G401.6 (cell line): ENCODE measurements around the gene AJAP1.

ENCODE experiments used
- FAIRE-seq: peaks from 2 replicates; lab custom pipeline; 2012; peaks lifted over from hg19 to GRCh38; lab: Jason Lieb, UNC

AJAP1 gene

DNA sequence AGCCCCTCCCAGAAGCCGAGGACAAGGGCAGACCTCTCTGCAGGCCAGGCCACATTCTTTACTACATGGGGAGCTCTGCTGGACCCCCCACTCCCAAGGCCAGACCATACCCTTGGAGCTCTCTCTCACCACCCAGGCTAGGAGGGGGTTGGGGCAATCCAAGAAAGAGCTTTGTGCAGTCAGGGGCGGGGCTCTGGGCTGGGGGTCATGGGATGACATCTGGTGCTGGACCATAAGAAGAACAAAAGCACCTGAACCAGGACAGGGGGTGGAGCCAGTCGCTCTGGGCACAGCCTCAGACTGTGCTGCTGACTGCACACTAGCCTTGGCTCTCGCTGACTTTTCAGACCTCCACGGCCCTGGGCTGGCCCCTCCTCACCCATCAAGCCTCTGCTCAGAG lies 23.1 kb upstream of the AJAP1 start:
- FAIRE-seq = no peak

DNA sequence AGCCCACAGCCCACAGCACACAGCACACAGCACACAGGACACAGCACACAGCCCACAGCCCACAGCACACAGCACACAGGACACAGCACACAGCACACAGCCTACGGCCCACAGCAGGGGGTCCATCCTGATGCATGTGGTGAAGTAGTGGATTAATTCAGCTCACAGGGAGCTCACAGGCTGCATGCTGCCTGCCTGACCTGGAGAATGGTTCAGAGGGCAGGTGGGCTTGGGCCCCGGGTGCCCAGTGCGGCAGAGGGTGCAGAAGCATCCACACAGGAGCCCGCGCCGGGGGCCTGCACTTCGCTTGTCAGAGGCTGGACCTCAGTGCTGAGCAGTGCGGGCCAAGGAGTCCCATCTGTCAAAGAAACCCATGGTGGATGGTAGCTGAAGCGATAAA lies 21.1 kb upstream of the AJAP1 start:
- no peak for FAIRE-seq

DNA sequence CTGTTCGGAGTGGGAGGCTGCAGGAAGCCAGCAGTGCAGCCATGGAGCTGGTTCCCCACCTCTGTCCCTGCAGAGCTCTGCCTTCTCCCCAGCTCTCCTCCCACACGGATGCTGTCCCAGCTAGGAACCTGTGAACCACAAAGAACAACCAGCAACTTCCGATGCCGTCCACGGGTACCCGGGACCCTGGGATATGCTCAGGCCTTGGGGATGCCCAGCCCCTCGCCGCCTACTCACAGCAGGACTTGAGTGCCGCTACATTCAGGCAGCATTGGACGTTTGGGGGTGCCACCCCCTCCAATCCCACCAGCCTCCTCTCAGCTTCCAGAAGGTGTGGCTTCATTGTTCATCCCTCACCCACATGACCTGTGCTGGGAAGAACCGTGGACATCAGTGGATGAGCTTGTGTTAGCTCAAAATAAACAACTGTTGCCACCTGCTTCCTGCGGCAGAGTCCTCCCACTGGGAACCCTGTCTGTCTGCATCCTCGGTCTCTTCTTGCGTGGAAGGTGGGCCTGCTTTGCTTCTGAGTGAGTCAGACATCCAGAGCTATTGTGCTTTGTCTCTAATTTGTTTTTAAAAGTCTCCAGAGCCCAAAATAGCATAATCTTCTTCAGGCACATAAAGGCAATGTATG lies 20.1 kb upstream of the AJAP1 start:
- FAIRE-seq = no peak

DNA sequence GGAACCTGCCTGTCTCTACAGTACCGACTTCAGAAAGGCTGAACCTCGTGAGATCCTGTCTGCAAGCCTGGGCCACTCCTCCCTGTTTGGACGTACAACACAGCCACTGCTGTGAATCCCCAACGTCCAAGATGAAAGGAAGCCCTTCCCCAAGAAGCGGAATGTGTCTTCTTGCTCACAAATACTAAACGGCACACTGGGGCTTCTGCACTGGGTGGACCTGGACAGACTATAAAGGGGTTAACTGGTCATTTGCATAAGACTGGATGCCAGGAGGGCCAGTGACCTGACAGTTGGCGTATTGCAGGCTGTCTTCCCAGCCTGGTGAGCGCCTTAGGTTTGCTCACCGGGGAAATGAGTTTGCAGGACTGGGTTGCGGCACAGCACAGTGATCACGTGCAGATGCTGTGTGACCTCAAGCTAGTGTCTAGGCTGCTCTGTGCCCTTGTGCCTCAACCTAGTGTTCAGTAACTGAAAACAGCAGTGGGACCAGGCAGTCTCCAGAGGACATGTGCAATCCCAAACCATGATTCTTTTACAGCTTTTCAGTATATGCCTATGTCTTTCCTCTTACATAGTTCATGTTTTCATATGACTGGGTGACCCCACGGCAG lies 19.5 kb upstream of the AJAP1 start:
- no peak for FAIRE-seq

DNA sequence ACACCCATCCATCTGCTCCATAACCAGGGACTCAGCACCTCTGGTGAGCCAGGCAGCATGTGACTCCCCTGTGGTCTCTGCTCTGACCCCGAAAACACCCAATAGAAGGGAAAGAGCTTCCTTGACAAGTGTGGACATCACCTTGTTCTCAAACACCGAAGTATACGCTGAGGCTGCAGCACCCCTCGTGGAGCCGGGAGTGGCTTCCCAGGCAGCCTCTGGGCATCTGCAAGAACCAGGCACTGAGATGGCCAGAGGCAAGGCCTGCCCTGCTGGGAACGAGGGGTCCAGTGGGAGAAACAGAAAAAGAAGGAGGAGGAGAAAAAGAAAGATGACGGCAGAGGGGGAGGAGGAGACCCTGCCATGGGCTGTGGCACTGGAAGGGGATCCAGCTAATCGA lies 18.2 kb upstream of the AJAP1 start:
- FAIRE-seq = no peak

DNA sequence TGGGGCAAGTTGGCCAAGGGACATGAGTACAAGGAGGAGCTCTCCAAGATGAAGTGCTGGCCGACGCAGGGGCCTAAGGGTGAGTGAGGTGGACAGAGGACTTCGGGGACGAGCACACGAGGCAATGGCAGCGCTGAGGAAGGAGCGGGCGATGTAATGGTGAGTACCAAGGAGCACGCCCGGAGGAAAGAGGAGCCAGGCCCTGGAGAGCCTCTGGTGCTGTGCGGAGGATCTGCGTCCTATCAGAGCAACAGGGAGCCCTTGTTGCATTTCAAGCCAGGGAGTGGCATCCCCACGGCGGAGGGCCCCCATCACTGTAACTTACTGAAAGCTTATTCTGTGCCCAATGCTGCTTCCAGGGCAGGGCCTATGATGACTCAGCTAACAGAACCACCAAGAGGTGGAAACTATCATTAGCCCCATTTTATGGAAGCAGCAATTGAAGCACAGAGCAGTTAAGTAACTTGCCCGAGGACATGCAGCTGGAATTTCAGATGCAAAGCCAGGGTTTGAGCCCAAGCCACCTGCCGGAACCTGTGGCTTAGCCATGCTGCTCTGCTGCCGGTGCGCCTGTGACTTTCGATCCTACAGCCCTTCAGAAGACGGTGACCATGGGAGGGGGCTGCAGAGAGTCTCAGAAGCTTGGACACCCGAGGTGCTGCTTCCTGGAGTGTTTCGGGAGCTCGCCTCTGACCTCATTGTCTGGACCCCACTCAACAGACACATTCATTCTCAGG lies 17.6 kb upstream of the AJAP1 start:
- no peak for FAIRE-seq

DNA sequence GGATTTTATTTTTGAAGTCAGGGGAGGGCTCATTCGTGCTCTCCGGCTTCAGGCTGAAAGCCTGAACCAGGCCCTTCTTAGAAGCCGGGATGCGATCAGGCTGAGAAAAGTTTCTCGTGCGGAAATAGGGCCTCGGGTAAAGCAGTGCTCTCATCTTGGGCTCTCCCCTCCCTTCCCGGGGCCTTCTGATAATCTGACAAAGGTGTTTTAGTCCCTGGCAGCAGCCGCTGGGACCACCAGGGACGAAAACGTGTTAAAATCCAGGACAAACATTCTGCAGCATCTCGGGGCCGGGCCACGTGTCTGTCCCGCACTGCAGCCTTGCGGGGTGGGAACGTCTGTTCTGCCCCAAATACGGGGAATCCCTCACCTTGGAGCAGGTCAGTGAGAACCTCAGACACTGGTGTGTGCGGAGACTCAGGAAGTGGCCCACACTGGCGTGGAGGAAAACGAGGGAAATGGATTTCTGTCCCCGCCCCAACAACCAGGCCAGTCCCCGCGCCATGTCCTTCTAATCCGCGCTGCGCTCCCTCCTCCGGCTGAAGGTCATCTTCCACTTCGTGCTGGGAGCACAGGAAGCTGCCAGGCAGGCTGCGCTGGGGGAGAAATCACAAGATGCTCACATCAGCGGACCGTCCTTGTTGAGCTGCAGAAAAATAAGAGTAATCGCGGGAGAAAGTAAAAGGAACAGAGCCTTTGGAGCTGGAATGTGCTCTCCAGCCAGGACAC lies 16.6 kb upstream of the AJAP1 start:
- no peak for FAIRE-seq

DNA sequence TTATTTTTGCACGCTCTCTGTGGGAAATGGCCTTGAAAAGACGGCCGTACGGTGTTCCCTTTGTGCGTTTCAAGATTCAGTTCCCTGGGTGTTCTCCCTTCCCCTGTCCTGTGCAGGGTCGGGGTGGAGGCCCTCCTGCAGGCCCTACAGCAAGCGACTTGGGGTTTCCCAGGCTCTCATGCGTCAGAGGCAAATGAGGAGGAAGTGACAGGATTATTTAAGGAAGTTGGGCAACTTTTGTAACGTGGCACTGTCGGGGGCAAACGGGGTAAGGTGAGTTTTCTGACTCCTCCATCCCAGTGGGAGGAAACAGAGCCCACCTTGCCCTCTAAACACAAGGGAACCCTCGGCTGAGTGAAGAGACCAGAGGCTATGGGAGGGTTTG lies 16.1 kb upstream of the AJAP1 start:
- FAIRE-seq = no peak

DNA sequence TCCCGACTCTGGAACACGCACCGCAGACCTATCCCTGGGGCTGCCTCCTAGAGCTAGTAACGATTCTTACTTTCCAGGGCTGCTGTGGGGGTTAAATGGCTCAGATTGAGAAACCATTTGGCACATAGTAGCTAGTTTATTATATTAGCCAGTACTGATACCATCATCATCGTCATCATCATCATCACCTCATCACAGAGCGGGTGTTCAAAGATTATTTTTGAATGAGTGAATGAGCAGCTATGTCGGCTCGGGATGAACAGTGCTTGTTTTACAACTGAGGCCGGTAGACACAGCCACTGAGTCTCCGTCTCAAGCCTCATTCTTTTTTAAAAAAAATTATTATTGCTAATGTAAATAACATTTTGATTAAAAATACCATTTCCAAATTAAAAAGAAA lies 13.5 kb upstream of the AJAP1 start:
- FAIRE-seq = no peak

DNA sequence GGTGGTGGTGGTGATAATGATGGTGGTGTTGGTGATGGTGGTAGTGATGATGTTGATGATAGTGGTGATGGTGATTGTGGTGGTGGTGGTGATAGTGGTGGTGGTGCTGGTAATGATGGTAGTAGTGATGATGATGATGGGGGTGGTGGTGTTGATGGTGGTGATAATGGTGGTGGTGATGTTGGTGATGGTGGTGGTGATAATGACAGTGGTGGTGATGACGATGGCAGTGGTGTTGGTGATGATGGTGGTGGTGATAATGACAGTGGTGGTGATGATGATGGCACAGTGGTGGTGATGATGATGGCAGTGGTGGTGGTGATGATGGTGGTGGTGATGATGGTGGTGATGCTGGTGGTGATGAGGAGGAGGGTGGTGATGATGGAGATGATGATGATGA lies 7.0 kb upstream of the AJAP1 start:
- no peak for FAIRE-seq

DNA sequence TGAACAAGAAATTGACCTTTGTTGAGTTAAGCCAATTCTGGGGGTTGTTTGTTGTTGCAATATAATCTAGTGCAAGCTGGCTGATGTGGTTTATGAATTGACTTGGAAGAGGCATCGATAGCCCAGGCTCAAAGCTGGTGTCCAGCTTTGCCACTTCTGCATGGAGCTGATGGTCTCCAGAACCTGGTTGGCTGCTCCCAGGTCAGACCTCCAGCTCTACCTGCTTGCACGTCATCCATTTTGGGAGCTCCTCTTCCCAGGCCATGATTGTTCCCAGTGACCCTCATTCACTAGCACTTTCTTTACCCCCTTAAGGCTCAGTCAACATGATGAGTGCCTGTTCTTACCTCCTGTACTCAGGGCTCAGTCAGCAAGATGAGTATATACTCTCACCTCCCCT lies 5.8 kb upstream of the AJAP1 start:
- no peak for FAIRE-seq

DNA sequence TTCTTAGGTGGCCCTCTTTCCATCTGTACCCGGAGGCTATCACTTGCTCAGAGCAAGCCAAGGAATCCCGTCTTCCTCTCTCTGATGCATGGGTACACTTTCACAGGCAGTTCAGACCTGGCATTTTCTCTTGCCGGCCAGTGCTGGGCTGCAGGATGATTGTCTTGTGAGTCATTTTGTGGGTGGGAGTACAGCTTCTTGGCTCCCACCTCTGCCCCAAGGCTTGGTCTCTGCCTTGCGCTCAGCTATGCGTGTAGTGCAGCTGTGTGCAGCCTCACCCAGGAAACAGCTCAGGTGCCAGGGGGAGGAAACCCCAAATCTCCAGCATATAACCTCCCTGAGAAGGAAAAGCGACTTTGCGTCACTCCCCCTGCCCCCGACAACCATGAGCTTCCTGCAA lies 3.9 kb upstream of the AJAP1 start:
- FAIRE-seq = no peak

DNA sequence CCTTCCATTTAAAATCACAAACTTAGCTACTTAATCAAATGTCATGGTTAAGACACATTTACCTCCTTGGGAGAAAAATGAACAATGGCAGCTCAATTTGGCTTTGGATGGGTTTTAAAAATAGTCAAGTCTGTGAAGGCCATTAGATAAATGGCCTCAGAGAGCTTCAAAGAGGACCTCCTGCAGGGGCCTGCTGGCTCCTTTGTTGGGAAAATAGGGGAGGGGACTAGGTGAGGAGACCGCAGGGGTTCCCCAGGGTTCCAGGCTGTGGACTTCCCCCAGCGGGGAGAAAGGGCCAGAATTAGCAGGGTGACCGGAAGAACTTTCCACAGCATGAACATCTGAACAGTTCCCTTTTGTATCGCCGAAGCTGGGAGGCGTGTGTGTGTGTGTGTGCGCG lies 3.4 kb upstream of the AJAP1 start:
- FAIRE-seq = no peak

DNA sequence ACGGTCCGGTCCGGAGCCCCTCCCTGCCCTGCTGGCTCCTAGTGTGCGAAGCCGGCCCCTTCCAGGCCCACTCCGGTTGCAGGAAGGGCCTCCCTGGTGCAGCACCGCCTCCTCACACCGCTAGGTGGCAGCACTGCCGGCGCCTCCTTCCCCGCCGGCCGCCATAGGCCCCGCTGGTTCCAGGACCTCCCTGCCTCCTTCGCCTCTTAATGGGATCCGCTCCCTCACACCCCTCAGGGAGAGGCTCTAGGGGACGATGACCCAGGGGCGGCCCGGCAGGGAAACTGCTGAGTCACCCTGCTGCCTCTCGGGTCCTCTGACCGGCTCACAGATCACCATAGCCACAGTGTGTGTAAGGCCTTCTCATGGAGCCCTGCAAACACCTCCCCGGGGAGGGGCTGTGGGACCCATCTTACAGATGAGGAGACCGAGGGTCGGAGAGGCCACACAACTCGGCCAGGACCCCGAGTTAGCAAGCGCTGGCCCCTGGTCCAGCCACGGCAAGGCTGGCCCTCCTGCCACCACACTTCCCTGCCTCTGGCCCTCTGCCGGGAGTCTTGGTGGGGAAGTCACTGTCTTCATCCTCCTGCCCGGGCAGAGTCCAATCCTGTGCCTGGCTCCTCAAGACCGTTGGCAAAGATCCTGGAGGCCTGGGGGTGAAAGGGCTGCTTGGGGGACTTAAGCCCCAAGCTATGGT lies 1.6 kb upstream of the AJAP1 start:
- FAIRE-seq = no peak

DNA sequence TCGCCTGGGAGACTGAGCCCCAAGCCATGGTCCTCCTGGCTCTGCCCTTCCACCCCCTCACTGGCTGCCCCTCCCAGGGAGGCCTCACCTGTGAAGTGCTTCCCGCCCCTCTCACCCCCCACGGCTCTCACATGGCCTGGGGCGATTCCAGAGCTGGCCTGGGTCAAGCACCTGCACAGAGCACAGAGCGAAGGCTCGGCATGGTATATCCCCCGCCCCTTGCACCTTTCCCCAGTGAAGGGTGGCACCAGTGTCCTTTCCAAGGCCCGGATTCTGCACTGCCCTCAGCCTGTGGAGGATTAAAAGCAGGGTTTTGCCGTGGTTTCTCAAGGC lies 1.1 kb upstream of the AJAP1 start:
- FAIRE-seq = no peak

DNA sequence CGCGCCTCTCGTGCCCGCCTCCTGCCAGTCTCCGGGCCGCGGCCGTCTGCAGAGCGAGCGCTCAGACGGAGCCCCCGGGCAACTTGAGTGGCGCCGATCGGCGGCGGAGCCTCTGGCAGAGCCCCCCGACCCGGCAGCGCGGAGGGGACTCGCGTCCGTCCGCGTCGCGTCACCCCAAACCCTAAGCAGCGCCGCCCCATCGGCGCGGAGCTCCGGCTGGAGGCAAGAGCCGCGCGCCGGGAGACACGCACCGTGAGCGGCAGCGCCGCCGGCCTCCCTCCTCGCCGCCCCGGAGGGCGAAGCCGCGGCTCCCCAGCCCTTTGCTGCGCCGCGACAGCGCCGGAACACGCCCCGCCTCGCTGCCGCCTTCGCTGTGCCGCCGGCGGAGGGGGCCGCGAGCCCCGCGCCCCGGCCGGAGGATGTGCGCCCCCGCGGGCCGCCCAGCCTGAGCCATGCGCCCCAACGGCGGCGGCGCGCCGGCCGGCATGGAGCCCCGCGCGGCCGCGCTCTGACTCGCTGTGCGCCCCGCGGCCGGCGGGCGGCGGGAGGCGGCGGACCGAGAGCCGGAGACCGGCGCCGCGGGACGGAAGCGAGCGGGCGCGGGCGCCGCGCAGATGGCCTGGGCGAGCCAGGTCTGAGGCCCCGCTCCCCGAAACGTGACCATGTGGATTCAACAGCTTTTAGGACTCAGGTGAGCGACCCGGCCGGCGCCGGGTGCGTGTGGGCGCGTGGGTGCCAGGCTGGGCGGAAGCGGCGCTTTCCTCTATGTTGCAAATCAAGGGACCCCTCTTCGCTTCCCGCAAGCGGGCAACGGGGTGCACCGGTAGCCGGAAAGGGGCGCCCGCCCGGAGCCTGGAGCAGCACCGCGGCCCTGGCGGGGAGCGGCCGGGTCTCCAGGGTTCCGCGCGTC lies 610 bp downstream of the AJAP1 start:
- FAIRE-seq = no peak

DNA sequence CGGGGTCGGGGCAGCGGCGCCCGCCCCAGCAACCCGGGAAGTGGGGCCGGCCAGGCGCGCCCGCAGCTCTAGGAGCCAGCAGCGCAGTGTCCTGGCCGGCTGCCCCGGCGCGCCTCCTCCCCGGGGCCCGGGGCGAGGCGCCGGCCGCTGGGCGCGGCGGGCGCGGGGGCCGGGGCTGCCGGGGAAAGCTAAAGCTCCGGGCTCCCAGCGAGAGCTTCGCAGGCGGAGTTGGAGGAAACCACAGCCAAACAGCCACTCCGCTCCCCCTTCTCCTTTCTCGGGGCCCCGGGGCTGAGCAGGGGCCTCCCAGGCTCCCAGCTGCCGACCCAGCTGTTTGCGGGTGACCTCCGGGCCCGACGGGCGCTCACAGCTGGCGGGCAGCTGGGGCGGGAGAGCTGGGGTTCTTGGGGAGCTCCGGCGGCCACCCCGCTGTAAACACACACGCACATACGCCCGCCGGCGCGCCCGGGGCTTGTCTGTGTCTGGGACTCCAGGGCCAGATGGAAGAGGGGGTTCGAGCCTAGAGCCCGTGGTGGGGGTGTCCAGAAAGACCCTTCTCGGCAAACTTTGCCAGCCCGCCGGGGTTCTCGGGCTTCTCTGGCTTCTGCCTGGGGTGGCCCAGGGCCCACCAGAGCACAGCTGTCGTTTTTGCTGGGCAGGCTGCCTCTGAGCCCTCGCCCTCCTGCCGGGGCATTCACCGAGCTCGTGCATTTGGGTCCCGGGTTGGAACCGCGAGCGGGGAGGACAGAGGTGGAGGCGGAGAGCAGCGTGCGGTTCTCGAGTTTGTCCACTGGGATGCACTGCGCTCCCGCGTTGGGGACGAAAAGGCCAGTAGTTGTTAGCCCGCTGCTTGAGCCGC lies 1.5 kb downstream of the AJAP1 start:
- no peak for FAIRE-seq

DNA sequence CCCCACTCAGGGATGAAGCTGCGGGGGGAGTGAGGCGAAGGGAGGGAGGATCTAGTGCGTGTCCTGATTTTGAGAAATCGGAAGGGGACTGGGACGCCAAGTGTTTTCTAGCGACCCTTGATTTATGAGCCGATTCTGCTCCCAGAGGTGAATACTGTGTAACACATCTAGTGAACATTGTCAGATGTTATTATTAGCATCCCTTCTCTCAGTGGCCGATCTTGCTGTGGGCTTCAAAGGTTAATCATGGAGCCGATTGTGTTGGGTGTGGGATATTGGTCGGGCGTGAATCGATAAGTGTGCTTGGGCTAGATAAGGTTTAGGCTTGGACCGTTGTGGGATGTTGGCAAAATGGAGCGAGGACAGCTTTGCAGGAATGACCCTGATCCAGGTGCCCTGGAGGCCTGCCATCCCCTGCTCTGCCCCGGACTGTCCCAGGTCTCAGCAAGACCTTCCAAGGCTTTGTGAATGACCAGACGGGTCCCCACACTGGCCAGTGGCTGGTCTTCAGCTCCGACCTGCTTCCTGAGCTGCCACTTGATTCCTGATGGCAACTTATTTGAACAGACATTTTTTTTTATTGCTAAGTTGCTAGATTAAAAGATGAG lies 2.2 kb downstream of the AJAP1 start:
- FAIRE-seq = no peak

DNA sequence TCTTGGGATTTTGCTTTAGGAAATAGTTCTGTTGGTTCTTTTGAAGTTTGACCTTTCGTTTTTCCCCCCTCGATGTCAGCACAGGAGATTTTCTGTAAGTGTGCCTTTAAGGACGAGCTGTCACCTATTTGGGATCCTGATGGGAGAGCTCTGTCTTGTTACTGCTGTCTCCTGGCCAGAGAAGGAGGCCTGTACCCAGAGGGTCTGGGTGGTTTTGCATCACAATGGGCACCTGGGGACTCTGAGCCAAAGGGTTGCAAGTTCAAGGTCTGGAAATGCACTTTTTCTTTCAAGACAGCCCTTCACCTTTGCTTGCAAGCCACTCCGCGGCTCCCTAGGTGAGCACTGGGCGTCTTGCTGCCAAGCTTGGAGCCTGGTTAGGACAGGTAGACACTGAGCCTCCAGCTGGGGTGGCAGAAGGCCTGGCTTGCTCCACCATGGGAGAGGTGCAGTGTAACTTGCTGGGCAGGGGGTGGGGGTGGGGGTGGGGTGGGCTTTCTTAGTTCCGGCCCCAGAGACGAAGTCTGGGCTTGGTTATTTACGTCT lies 2.9 kb downstream of the AJAP1 start:
- FAIRE-seq = no peak

DNA sequence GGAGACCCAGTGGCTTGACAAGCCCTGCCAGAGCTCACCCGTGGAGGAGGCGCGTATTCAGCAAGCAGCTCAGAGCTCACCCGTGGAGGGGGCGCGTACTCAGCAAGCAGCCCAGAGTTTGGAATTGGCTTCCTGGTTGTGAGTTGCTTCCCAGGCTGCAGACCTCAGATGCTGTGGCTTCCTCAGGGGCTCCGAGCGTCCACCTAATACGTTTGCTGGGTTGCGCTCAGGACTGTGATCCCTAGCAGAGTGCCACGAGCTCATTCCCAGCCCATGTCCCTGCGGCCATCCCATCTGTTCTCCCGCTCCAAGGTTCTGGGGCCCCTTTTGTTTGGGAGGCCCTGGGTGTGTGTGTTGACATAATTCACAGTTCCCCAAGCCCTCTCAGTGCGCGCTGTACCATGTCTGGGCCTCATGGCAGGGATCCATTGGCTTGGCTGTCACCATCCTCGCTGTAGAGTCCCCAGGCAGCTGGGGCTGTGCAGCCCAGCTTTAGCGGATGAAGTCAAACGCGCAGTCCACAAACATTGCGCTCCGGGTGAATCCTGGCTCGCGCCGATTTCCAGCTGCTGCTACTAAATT lies 3.6 kb downstream of the AJAP1 start:
- no peak for FAIRE-seq
